Osteoblast (primary cell): ENCODE measurements around the gene MRPL34. TPM values are rescaled to one million over a fixed set of nuclear protein-coding genes. Genes with fewer than 3 reads are reported as not detected.
A peak's percentile ranks its signal among the peaks of the same experiment; 100 is the strongest.

Experiments used
- DNase-seq: peaks from one replicate; pipeline ENCODE4 v3.0.0; 2011; ENCODE audit warnings: low spot score, mixed read lengths; ENCODE audit not compliant: insufficient read length; ENCODE audit errors: missing footprints
- H2AFZ ChIP-seq: 2 replicates; pipeline ENCODE4 v1.6.0; 2011; ENCODE audit warnings: mild to moderate bottlenecking, low read length
- H3K27ac ChIP-seq: 2 replicates; pipeline ENCODE4 v1.5.1; 2011; ENCODE audit warnings: mild to moderate bottlenecking, low read depth, low read length, moderate library complexity
- H3K27me3 ChIP-seq: 2 replicates; pipeline ENCODE4 v1.6.0; 2012; ENCODE audit warnings: mild to moderate bottlenecking, control low read depth, inconsistent platforms, low read length, moderate library complexity; ENCODE audit not compliant: insufficient read depth
- H3K36me3 ChIP-seq: 2 replicates; pipeline ENCODE4 v1.5.1; 2011; ENCODE audit warnings: mild to moderate bottlenecking, low read length, control low read depth, moderate library complexity; ENCODE audit not compliant: insufficient read depth
- H3K4me1 ChIP-seq: 2 replicates; pipeline ENCODE4 v1.5.1; 2011; ENCODE audit warnings: mild to moderate bottlenecking, low read length, control low read depth, moderate library complexity; ENCODE audit not compliant: insufficient read depth
- H3K4me2 ChIP-seq: 2 replicates; pipeline ENCODE4 v1.6.0; 2011; ENCODE audit warnings: mild to moderate bottlenecking, low read length; ENCODE audit not compliant: insufficient read depth
- H3K4me3 ChIP-seq: fragments of 200-600 bp; sonication (generic); 3 replicates; pipeline ENCODE4 v1.5.1; 2012; ENCODE audit warnings: mild to moderate bottlenecking, low read length, inconsistent platforms; ENCODE audit not compliant: insufficient read depth
- H3K79me2 ChIP-seq: 2 replicates; pipeline ENCODE4 v1.6.0; 2012; ENCODE audit warnings: mild to moderate bottlenecking, low read length, control low read depth, inconsistent platforms; ENCODE audit not compliant: insufficient read depth
- H3K9me3 ChIP-seq: 2 replicates; pipeline ENCODE4 v1.5.1; 2011; ENCODE audit warnings: low read depth, low read length, control low read depth
- H4K20me1 ChIP-seq: 2 replicates; pipeline ENCODE4 v1.6.0; 2012; ENCODE audit warnings: mild to moderate bottlenecking, low read length, control low read depth; ENCODE audit not compliant: insufficient read depth
- total RNA-seq: library from RNA; depleted of rRNA; stranded (reverse); fragments of >200 nt; gene quantifications from 2 replicates; pipeline ENCODE4 v1.2.3, GENCODE V29; 2012
- TF ChIP-seq, protein P1 (sequence below): IDR thresholded peaks from 2 replicates; pipeline ENCODE4 v1.5.1; 2011; ENCODE audit warnings: mild to moderate bottlenecking, low read depth, low read length, moderate library complexity; ENCODE audit errors: extremely low read depth

The MRPL34 gene
- total RNA-seq, 1 donor, result 40.5 TPM

DNA sequence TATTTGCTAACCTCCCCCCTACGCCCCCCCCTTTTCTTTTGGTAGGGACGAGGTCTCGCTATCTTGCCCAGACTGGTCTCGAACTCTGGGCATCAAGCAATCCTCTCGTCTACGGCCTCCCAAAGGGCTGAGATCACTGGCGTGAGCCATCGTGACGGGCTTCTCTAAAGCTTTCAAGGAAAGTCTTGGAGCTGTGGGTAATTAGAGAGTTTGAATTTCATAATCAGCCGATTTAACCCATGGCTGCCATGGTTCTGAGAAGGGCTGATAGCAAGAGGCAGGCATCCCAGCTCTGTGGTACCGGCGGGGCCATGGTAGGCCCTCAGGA, 1.8 kb upstream of the MRPL34 start:
- peak overlapping the region; percentile 45 for H3K27ac ChIP-seq
- TF ChIP-seq, protein P1, sequence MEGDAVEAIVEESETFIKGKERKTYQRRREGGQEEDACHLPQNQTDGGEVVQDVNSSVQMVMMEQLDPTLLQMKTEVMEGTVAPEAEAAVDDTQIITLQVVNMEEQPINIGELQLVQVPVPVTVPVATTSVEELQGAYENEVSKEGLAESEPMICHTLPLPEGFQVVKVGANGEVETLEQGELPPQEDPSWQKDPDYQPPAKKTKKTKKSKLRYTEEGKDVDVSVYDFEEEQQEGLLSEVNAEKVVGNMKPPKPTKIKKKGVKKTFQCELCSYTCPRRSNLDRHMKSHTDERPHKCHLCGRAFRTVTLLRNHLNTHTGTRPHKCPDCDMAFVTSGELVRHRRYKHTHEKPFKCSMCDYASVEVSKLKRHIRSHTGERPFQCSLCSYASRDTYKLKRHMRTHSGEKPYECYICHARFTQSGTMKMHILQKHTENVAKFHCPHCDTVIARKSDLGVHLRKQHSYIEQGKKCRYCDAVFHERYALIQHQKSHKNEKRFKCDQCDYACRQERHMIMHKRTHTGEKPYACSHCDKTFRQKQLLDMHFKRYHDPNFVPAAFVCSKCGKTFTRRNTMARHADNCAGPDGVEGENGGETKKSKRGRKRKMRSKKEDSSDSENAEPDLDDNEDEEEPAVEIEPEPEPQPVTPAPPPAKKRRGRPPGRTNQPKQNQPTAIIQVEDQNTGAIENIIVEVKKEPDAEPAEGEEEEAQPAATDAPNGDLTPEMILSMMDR, result no peak
- H3K4me3 ChIP-seq, result peak overlapping the region; percentile 83
- H3K4me2 ChIP-seq, result peak overlapping the region; percentile 83
- no peaks in the 10 kb centered on the region for H3K9me3 ChIP-seq
- H3K79me2 ChIP-seq, result peaks cover 13% of the 10 kb centered on the region
- no peaks in the 10 kb centered on the region for H3K27me3 ChIP-seq
- peaks cover 31% of the 10 kb centered on the region for H3K4me1 ChIP-seq
- no peaks in the 10 kb centered on the region for H4K20me1 ChIP-seq
- H3K36me3 ChIP-seq, result no peaks in the 10 kb centered on the region
- no peak for DNase-seq
- H2AFZ ChIP-seq, result peak overlapping the region; percentile 92

DNA sequence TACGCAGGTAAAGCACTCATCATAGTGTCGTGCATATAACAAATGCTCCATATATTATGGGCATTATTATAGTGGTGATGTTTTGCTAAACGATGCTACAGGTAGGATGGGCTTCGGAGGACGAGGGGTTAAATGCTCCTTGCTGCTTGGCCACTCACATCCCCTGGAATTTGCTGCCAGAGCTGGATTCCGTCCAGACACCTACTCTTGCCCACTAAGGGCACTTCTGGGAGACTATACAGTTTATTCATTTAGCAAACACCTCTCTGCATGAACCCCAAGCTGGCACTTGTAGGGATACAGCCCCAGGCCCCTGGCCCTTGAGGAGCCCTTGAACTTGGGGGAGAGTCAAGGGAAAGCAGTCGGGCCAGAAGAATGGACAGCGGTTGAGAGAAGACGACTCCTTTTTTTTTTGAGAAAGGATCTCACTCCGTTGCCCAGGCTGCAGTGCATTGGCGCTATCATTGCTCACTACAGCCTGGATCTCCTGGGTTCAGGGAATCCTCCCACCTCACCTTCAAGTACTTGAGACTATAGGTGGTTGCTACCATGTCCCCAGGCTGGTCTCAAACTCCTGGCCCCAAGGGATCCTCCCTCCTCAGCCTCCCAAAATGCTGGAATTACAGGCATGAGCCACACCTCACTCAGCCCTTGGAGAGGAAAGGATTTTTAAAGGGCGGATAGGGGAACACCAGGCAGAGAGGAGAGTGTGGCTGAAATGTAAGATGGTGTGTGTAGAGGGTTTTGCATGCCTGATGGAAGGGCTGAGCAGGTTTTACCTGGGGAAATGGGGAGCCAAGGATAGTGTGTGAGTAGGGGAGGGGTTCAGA, 1.1 kb upstream of the MRPL34 start:
- Histone ChIP-seq H3K4me3 (peak overlapping the region; percentile 99), H3K36me3 (no peaks in the 10 kb centered on the region), H3K4me1 (peaks cover 31% of the 10 kb centered on the region), H3K4me2 (peak overlapping the region; percentile 88), H3K79me2 (peaks cover 16% of the 10 kb centered on the region), H3K27me3 (no peaks in the 10 kb centered on the region), H3K27ac (no peak overlapping the region), H3K9me3 (no peaks in the 10 kb centered on the region), H2AFZ (no peak overlapping the region), H4K20me1 (no peaks in the 10 kb centered on the region)
- peak; percentile 21 for DNase-seq
- TF ChIP-seq, protein P1, result no peak

DNA sequence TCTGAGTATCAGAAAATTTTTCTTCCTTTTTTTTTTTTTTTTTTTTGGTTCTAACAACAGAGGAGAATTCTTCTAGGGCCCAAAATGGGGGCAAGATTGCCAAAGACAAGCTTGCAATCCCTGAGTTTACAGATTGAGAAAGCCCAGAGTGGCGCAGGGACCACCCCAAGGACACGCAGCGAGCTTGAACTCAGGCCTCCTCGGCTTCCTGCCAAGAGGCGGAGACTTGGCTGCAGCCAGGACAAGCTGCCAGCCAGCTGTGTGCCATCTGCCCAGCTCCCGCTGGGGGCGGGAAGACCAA, 506 bp upstream of the MRPL34 start:
- TF ChIP-seq, protein P1, result no peak
- H3K27me3 ChIP-seq, result no peaks in the 10 kb centered on the region
- H3K36me3 ChIP-seq, result no peaks in the 10 kb centered on the region
- no peak for DNase-seq
- H3K4me2 ChIP-seq, result peak overlapping the region; percentile 88
- no peak overlapping the region for H3K27ac ChIP-seq
- H3K9me3 ChIP-seq, result no peaks in the 10 kb centered on the region
- peak overlapping the region; percentile 99 for H2AFZ ChIP-seq
- H3K4me1 ChIP-seq, result peaks cover 35% of the 10 kb centered on the region
- peaks cover 2% of the 10 kb centered on the region for H4K20me1 ChIP-seq
- peak overlapping the region; percentile 99 for H3K4me3 ChIP-seq
- peaks cover 21% of the 10 kb centered on the region for H3K79me2 ChIP-seq

DNA sequence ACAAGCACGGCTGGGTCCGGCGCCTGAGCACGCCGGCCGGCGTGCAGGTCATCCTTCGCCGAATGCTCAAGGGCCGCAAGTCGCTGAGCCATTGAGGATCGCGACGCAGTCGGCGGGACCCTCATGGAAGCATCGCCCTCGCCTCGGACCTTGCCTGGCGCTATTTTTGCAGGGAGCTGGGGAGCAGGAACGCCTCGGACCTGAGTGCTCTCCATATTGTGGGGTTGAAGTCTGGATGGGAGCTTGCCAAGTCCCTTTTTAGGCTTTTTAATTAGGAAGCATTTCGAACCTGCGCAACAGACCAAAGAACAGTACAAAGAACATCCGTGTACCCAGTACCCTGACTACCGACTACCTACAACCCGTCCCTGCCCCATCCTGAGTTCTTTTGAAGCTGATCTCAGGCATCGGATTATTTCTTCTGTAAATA, 628 bp downstream of the MRPL34 start:
- H4K20me1 ChIP-seq, result peaks cover 11% of the 10 kb centered on the region
- H3K4me3 ChIP-seq, result peak overlapping the region; percentile 99
- TF ChIP-seq, protein P1, result no peak
- peak overlapping the region; percentile 99 for H2AFZ ChIP-seq
- H3K27ac ChIP-seq, result peak overlapping the region; percentile 68
- no peaks in the 10 kb centered on the region for H3K36me3 ChIP-seq
- H3K4me2 ChIP-seq, result peak overlapping the region; percentile 88
- peaks cover 33% of the 10 kb centered on the region for H3K79me2 ChIP-seq
- H3K4me1 ChIP-seq, result peaks cover 43% of the 10 kb centered on the region
- H3K27me3 ChIP-seq, result no peaks in the 10 kb centered on the region
- no peaks in the 10 kb centered on the region for H3K9me3 ChIP-seq
- peak; percentile 71 for DNase-seq
